ENCODE results near the gene ACACB.

The ACACB gene

DNA sequence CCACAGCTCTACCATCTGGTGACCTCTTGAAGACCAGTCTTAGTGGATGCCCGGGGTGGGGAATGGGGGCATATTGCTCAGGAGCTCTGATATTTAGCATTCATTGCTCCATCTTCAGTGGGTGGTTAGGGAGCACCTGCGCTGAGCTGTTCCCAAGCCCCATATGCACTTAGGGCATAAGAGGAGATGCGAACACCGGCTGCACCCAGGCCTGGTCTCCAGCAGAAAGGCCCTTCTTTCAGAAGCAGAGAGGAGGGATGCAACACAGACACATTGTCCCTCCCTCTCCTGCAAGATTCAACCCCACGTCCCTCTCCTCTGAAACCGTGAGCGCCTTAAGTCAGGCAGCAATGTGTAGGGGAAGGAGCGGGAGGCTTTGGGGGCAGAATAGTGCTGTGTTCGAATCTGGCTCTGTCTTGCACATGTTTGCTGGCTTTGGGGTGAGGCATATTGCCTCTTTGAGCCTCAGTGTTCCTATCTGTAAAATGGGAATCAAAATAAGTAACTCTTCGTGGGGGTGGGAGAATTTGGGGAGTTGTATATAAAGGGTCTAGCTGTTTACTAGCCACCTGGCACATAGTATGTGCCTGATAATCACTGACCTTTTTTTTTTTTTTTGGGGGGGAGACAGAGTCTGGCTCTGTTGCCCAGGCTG, 105.0 kb downstream of the ACACB start:
- DNase-seq, result no peak

DNA sequence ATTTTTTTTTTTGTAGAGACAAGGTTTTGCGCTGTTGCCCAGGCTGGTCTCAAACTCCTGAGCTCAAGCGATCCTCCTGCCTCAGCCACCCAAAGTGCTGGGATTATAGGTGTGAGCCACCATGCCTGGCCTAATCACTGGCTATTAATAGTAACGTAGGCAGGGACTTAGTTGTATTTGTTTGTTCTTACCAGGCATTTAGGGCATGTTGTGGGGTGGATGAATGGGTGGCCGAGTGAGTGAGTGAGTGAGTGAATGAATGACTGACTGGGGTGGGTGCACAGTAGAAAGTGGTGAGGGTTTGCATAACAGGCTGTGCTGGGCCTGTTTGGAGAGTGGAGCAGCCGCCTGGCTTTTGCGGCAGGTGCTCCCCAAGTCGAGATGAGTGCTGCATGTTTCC, 105.7 kb downstream of the ACACB start:
- DNase-seq, result no peak

DNA sequence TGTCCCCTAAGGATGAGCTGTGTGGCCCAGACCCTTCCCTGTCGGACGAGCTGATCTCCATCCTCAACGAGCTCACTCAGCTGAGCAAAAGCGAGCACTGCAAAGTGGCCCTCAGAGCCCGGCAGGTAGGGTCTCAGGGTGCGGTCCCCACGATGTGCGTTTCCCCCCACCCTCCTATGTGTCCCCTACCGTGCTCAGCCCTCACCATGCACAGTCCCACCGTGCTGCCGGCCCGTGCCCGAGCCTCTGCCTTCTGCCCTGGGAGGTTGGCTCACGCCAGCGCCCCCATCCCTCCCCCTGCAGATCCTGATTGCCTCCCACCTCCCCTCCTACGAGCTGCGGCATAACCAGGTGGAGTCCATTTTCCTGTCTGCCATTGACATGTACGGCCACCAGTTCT, 106.1 kb downstream of the ACACB start:
- DNase-seq, result no peak

DNA sequence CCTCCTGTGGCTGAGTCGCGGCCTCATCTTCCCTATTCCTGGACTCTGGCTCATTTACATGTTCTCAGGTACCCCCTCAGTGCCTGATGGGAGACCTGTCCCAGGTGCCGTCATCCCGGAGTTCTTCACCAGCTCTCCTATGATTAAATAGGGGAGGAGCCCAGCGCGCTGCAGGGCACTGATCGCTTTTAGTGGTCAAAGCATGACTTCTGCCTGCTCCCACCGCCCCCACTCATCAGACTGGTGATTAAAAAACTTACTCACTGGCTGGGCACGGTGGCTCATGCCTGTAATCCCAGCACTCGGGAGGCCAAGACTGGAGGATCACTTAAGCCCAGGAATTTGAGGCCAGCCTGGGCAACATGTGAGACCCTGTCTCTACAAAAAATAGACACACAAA, 106.8 kb downstream of the ACACB start:
- no peak for DNase-seq

DNA sequence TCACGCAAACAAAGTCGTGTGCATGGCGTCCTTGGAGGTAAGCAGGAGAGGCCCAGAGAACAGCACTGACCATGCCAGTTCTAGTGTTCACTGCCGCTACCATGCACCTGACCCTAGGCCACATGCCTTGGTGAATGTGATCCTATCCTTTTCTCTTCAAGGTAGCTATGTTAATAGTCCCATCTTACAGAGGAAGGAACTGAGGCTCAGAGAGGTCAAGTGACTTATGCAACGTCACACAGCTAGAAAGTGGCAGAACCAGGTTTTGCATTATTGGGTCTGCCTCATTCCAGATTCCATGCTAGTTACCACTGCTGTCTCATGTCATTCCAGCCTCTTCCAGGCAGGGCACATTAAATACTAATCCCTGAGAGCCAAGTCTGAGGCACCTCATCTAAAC, 107.5 kb downstream of the ACACB start:
- DNase-seq, result no peak

DNA sequence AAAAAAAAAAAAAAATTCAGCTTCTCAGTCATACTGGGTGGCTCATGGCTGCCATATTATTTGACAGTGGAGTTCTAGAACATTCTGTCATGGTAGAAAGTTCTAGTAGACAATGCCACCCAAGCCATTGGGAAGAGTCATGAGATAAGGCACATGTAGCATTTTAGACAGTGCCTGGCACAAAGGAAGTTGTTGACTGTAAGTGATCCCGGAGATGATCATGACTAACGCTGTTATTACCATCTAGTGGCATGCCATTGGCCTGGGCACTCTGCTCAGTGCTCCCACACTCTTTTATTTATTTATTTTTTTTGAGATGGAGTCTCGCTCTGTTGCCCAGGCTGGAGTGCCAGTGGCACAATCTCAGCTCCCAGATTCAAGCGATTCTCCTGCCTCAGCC, 112.3 kb downstream of the ACACB start:
- DNase-seq, result no peak

DNA sequence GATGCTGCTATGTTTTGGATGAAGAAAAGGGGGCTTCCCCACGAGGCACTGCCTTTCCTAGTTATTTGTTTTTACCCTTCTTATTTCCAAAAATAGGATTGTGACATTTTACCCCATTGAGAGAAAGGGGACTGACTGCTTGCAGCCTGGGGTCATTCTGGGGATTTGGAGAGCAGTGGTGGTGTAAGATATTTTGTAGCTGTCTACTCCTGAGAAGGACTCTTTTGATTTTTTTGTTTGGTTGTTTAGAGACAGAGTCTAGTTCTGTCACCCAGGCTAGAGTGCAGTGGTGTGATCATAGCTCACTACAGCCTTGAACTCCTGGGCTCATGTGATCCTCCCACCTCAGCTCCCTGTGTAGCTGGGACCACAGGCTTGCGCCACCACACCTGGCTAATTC, 113.8 kb downstream of the ACACB start:
- no peak for DNase-seq

DNA sequence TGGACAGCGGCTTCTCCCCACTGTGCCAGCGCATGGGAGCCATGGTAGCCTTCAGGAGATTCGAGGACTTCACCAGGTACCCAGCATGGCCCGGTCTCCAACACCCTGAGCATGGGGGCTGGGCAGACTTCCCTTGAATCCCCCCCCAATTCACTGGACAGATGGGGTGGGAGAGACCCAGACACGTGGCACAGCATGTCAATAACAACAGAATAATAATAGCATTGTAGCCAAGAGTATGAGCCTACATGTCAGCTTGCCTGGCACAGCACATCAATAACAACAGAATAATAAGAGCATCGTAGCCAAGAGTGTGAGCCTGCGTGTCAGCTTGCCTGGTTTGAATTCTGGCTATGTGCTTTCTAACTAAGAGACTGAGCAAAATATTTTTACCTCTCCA, 116.3 kb downstream of the ACACB start:
- DNase-seq, result no peak

DNA sequence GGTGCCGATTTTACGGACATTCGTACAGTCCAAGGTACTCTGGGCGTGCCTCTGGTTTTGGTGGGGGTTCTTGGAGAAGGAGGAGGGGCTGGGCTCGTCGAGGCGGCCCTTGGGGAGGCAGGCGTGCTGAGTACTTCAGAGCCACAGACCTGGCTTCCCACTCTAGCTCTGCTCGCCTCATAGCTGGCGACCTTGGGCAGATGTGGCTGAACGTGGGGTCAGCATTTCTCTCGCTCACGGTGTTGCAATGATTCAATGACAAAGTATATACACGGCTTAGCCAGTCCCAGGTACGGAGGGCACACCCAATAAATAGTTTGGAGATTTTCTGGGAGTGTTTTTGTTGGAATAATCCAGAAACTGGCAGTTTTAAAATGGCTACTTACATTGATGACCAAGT, 117.6 kb downstream of the ACACB start:
- DNase-seq, result no peak

DNA sequence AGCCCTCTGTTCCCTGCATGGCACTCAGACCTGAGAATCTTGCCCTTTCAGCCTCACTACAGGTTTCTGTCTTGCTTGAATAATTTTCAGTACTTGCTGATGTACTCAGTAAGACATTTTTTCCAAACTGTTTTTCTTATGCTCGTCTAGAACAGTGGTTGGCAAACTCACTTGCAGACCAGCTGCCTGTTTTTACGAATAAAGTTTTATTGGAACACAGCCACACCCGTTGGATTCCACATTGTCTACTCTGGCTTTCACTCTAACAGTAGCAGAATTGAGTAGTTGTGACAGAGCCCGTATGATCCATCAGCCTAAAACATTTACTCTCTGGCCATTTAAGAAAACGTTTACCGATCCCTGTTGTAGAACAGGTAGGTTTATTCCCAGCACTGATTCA, 119.9 kb downstream of the ACACB start:
- DNase-seq, result no peak

DNA sequence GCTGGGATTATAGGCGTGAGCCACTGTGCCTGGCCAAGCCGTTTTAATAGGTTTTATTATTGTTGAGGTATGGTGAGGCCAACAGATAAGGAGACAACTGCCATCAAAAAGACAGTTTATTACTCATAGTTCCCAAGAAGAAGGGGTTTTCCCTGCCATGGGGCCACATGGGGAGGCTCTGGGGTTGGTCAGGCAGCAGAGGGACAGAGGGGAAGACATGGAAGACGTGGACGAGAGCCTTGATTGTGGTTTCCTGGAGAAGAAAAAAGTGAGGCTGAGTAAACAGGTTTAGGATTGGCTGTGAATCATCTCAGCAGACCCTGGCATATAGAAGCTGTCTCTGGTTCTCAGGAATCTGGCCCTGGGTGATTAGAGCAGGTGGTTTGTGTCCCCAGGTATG, 122.8 kb downstream of the ACACB start:
- no peak for DNase-seq

DNA sequence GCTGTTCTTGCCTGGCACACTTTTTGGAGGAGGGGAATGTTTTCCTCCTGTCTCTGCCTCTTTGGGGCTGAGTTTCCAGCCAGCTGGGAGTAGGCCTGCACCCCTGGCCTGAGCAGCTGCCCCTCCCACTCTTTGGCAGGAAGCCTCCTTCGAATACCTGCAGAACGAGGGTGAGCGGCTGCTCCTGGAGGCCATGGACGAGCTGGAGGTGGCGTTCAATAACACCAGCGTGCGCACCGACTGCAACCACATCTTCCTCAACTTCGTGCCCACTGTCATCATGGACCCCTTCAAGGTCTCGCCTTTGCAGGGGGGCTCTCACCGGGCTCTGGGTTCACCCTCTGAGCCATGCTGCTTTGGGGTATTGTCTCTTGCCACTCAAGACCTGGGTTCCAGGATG, 123.3 kb downstream of the ACACB start:
- DNase-seq, result no peak

DNA sequence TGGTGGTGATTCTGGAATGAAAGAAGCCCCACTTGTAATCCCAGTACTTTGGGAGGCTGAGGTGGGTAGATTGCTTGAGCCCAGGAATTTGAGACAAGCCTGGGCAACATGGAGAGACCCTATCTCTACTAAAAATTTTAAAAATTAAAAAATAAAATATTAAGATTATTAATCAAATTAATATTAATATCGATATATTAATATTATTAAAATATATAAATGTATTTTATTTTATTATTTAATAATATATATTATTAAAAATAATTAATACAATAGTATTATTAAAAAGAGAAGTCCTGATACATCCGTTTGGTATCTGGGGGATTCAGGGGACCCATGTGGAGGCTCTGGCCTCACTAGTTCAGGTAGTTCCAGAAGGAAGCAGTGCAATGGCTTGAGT, 124.0 kb downstream of the ACACB start:
- no peak for DNase-seq

DNA sequence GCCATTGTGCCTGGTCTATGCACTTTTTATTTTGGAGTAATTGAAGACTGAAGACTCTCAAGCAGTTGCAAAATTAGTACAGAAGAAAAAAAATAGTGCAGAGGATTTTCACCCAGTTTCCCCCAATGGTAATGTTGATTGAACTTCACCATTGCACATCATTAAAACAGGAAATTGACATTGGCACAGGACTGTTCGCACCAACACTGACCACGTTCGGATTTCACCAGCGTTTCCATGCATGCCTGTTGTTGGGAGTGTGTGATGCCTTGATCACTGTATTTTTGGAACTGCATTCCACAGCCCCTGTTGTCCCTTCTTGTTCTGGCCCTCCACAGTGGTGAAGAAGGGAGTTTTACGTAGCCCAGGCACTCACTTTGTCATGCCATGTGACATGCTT, 125.5 kb downstream of the ACACB start:
- DNase-seq, result no peak

DNA sequence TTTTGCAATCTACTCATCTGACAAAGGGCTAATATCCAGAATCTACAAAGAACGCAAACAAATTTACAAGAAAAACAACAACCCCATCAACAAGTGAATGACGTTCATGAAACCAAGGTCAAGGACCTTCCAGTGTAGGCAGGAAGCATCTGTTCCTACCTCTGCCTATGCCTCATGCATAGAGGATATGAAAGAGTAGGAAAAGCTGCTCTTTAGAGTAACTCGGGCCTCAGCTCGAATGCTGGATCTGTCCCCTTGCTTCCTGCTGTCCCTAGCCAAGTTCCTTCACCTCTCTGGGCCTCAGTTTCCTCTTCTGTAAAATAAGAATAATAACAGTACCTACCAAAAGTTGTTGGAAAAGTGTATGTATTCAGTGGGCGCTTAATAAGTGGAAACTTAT, 127.7 kb downstream of the ACACB start:
- DNase-seq, result no peak

DNA sequence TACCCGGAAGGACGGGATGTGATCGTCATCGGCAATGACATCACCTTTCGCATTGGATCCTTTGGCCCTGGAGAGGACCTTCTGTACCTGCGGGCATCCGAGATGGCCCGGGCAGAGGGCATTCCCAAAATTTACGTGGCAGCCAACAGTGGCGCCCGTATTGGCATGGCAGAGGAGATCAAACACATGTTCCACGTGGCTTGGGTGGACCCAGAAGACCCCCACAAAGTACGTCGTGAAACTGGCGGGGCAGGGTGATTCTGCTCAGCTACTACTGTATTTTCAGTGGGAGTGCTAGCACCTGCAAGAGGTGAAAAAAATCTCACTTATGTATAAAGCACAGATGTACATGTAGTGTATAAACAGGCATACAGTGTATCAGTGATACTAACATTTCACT, 129.8 kb downstream of the ACACB start:
- DNase-seq, result no peak

DNA sequence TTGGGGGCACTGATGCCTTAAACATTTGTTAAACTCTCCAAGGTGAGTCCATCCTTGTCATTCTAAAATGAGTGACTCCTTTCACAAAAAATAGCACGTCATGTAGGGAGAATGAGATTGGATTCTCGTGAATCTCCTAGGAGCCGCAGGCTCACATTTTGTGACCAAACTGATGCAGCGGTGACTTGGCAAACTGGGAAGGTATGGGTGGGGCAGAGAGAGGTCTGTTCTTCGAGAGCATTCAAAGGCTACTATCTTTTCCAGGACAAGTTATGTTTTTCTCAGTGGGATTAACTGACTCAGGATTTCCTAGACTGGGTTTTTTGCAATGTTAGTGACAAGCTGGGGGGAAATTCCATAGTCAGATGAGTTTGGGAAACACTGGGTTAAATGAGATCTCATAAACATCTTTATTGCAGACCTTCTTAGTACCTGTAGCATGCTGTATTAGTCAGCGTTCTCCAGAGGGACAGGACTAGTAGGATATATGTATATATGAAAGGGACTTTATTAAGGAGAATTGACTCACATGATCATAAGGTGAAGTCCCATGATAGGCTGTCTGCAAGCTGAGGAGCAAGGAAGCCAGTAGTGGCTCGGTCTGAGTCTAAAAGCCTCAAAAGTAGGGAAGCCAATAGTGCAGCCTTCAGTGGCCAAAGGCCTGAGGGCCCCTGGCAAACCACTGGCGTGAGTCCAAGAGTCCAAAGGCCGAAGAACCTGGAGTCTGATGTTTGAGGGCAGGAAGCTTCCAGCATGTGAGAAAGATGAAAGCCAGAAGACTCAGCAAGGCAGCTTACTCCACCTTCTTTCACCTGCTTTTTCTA, 131.7 kb downstream of the ACACB start:
- DNase-seq, result no peak

DNA sequence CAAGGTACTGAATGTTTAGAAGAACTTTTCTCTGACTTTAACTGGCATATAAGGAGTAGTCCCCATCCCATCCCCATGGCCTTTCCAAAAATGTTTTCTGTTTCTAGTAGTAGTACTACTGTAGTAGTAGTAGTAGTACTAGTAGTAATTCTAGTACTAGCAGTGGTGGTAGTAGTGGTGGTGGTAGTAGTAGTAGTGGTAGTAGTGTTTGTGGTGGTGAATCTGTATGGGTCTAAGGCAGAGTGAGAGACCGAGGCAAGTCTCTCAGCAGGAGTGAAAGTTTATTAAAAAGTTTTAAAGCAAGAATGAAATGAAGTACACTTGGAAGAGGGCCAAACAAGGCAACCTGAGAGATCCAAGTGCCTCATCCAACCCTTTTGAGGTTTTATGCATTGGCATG, 134.1 kb downstream of the ACACB start:
- DNase-seq, result no peak

DNA sequence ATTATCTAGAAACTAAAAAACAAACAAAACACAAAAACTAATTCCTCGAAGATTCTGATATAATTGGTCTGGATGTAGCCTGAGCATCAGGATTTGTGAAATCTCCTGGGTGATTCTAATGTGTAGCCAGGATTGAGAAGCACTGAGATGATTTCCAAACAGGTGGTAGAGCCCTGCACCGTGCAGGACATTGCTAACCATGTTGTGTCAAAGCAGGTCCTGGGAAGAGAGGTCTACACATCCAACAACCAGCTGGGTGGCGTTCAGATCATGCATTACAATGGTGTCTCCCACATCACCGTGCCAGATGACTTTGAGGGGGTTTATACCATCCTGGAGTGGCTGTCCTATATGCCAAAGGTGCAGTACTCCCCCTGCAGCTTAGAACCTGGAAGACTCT, 136.4 kb downstream of the ACACB start:
- no peak for DNase-seq

DNA sequence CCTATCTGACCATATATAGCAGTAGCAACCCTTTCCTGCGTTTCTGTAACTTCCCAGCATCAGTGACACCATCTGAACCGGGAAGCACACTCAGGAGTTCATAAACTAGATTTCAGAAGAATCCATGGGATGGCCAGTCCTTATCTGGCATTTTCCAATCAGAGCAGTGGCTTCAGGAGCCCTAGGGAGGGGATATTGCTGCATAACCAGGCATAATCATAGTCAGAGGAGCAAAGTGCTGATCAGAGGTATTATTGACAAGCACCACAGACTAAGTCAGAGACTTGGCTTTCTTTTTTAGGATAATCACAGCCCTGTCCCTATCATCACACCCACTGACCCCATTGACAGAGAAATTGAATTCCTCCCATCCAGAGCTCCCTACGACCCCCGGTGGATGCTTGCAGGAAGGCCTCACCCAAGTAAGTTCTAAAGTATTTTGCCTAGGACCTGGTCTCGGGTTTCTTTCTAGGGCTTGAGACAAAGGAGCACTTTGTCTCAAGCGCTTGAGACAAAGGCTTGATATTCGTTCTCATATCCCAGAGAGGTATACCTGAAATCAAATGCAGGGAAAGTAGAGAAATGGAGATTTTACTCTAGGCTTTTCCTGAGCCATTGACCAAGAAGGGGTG, 137.6 kb downstream of the ACACB start:
- no peak for DNase-seq

DNA sequence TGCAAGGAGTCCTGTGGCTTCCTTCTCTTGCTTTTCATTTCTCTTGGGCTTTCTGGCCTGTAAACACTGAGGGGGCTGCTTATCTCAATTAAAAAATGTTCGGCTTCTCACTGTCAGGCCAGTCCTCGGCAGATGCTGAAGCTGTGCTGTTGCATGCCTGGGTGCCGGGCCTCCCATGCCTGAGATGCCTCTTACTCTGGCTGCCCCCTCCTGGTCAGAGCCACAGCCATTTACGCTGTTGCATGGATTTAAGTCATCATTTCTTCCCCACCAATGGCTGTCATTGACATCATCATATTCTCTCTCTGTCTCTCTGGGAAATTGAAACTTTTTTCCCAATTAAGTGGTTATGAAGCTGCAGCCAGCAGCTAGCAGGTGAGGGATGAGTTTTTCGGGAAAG, 139.0 kb downstream of the ACACB start:
- no peak for DNase-seq

DNA sequence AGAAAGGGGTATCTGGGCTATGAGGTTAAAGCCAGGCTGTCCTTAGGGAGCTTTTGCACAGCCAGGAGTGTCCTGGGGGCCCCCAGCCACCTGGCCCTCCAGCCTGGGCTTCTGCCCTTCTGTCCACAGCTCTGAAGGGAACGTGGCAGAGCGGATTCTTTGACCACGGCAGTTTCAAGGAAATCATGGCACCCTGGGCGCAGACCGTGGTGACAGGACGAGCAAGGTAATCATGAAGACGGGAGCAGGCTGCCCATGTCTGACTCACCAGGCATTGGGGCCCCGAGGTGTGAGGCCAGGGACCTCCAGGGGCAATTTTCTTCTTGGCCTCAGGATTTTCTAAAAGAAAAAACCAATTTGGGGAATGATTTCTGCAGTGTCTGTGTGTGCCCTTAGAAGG, 139.6 kb downstream of the ACACB start:
- no peak for DNase-seq

DNA sequence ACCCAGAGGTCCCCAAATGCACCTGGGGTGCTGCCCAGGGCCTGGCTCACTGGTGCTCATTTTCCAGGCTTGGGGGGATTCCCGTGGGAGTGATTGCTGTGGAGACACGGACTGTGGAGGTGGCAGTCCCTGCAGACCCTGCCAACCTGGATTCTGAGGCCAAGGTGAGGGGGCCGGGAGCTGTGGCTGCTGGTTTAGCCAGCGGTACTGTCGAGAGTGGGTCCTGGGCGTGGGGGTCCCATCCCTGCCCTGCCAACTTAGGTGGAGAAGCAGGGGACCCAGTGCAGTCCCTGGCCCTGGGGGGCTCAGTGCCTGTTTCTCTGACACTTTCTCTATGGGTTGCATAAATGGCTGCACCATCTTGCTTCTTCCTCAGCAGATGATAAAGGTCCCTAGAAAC, 141.8 kb downstream of the ACACB start:
- DNase-seq, result no peak
